ENCODE measurements around the gene WDCP. TPM values are rescaled to one million over a fixed set of nuclear protein-coding genes. Genes with fewer than 3 reads are reported as not detected.

The WDCP gene
- total and polyA plus RNA-seq, 2 donors = 4.9 to 13.1 TPM

DNA sequence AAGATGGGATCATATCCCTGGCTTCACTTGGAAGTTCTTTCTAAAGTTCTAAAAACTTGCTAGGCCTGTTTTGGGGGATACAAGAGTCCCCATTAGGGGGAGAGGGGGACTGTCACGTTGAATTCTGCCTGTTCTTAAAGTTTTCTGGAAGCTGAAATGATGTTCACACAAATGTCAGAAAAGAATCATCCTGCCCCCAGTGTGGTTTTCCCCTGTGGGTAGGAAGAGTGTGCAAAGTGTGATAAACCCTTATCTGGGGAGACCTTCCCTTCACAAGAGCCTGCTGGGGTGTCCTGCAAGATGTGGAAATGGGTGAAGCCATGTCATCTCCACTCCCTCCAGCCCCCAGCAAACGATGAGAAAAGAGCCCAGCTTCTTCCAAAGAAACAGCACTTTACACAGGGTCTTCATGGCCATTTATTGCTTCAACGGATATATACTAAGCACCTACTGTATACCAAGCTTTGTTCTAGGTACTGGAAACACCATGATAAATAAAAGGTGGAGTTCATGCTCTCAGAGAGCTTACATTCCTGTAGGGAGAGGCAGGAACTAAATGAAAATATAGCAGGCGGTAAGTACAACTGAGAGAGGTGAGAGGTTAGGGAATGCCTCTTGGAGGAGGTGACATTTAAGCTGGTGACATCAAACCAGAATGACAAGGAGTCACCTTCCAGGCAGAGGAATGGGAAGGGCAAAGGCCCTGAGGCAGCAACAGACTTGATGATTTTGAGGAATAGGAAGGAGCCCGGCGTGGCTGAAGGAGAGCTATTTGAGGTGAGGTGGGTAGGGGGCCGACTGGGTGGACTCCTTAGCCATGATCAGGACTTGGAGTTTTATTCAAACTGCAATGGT lies 35.7 kb downstream of the WDCP start:
- Histone ChIP-seq H3K4me1 (ENCODE audit: insufficient read depth) (peaks cover 4% of the 10 kb centered on the region), H3K36me3 (ENCODE audit: insufficient read depth) (no peaks in the 10 kb centered on the region), H3K4me3 (ENCODE audit: low read depth, low read length) (no peak overlapping the region), H3K27ac (ENCODE audit: low read depth) (no peak overlapping the region)
- no peak for DNase-seq (ENCODE audit: extremely low spot score)
- 73% methylated on average over 7 of the region's 7 CpGs for WGBS

DNA sequence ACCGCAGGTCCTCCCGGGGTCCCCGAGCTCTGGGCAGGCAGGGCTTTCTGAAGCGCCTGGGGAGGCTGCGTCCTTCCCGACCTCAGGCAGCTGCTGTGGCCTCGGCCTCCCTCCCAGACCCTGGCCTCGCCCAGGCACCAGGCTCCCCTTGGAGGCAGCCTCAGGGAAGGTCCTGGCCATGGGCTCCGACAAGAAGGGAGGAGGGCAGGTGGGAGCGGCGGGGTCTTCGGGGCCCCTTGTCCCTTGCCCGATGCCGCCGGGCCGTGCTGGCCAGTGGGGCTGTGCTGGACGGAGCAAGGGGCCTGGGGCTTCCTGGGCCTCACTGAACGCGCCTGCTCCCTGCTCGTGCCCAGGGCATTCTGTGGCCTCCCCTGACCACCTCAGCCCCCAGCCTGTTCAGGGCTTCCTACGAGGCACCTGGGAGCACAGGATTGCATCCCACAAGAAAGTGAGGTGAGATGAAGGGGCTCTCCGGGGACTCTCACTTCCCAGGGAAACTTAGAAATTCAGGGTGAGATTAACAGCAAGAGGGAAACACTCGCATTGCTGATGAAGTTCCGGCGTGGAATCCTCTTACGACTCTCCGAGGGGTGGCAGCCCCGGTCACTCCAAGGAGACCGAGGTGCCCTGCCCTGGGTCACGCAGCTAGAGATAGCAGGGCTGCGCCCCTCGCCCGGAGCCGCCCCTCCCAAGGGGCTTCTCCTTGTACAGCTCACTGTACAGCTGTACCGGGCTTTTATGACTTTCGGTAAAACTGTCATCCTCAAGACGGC lies 36.5 kb downstream of the WDCP start:
- H3K4me3 ChIP-seq (ENCODE audit: low read depth, low read length) = no peak overlapping the region
- H3K27ac ChIP-seq (ENCODE audit: low read depth) = no peak overlapping the region
- WGBS = 51% methylated on average over 37 of the region's 37 CpGs
- H3K36me3 ChIP-seq (ENCODE audit: insufficient read depth) = no peaks in the 10 kb centered on the region
- DNase-seq (ENCODE audit: extremely low spot score) = no peak
- peaks cover 4% of the 10 kb centered on the region for H3K4me1 ChIP-seq (ENCODE audit: insufficient read depth)

DNA sequence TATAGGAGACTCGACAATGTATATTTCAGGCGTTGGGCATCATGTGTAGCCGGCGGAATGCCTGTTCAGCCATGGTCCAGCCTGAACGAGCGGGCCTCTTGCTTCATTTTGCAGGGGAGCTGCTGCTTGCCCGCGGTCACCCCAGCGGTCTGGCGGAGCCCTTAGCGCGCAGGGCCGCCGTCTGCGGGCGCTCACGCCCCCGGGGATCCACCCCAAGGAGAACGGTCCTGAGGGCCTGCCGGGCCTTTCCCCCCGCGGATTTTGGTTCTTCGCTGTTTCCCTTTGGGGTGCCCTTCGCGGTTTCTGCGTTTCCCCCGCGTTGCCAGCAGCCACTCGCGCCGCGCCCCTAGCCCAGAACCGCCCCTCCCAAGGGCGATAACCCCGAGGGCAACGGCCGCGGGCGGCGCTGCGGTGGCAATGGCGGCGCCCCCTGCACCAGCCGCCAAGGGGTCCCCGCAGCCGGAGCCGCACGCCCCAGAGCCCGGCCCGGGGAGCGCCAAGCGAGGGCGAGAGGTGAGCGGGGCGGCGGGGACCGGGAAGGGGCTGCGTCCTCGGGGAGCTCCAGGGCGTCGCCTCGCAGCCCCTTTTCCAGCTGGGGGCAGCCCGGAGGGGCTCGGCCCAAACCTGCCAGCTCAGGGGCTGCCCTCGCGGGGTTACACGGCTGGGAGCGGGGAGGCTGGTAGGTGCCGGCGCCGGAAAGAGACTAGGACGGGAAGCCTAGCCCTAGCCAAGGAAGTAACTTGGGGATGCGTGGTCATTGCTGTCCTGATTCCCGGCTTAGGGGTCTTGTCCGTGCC lies 37.3 kb downstream of the WDCP start, which contains the start of gene MFSD2B:
Gene MFSD2B, plus strand, starts transcription at position 406 of the 797 bp plus-strand sequence. Its CDS starts 12 bp downstream, at position 418.
- no peak for DNase-seq (ENCODE audit: extremely low spot score)
- Histone ChIP-seq H3K4me1 (ENCODE audit: insufficient read depth) (peaks cover 4% of the 10 kb centered on the region), H3K36me3 (ENCODE audit: insufficient read depth) (no peaks in the 10 kb centered on the region), H3K27ac (ENCODE audit: low read depth) (no peak within 1 kb of the TSS), H3K4me3 (ENCODE audit: low read depth, low read length) (peak within 1 kb of the TSS; percentile 32)
- 3% methylated on average over 75 of the region's 75 CpGs for WGBS

DNA sequence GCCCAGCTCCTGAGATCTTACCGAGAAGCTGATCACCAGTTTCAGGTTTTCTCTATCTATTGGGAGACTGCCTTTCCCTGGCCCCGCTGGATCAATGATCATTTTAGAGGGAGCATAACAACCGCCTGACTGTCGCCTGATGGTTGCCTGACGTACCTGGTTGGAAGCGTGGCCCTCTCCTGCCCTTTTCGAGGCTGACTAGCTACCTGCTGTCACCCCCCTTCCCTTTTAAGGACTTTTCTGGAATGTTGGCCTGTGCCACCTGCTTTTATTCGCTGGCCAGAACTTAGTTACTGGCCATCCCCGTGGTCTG lies 37.9 kb downstream of the WDCP start:
- H3K4me1 ChIP-seq (ENCODE audit: insufficient read depth) = peaks cover 4% of the 10 kb centered on the region
- no peak for DNase-seq (ENCODE audit: extremely low spot score)
- H3K4me3 ChIP-seq (ENCODE audit: low read depth, low read length) = no peak overlapping the region
- no peak overlapping the region for H3K27ac ChIP-seq (ENCODE audit: low read depth)
- WGBS = 69% methylated on average over 9 of the region's 9 CpGs
- no peaks in the 10 kb centered on the region for H3K36me3 ChIP-seq (ENCODE audit: insufficient read depth)

DNA sequence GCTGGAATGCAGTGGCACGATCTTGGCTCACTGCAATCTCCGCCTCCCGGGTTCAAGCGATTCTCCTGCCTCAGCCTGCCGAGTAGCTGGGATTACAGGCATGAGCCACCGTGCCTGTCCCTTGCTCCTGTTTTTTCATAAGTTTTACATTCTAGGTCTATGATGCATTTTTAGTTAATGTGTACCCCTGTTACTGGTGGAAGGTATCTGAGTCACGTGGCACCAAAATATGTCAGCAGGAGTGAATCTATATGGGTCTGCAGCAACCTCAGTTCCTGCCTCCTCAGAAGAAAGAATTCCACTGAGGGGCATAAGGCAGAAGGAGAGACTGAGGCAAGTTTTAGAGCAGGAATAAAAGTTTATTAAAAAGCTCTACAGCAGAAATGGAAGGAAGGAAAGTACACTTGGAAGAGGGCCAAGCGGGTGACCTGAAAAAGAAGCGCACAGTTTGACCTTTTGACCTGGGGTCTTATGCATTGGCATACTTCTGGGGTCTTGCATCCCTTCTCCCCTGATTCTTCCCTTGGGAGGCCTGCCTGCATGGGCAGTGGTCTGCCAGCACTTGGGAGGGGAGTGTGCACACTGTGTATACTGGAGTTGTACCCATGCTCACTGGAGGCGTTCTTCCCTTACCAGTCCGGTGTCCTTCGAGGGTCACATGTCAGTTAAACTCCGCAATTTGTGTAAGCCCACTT lies 38.4 kb downstream of the WDCP start:
- Histone ChIP-seq H3K4me3 (ENCODE audit: low read depth, low read length) (no peak overlapping the region), H3K27ac (ENCODE audit: low read depth) (no peak overlapping the region), H3K4me1 (ENCODE audit: insufficient read depth) (peaks cover 4% of the 10 kb centered on the region), H3K36me3 (ENCODE audit: insufficient read depth) (no peaks in the 10 kb centered on the region)
- no peak for DNase-seq (ENCODE audit: extremely low spot score)
- 79% methylated on average over 13 of the region's 13 CpGs for WGBS

DNA sequence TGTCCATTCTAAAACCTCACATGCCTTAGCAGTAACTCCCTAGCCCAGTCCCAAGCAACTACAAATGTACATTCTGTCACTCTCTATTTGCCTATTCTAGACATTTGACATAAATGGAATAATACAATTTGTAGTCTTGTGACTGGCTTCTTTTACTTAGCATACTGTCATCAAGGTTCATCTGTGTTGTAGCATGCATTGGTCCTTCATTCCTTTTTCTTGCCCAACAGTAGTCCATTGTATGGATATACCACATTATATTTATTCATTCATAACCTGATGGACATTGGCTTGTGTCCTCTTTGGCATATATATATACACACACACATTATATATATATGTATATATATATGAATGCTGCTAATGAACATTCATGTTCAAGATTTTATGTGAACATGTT lies 39.5 kb downstream of the WDCP start:
- Histone ChIP-seq H3K27ac (ENCODE audit: low read depth) (no peak overlapping the region), H3K4me1 (ENCODE audit: insufficient read depth) (peaks cover 4% of the 10 kb centered on the region), H3K36me3 (ENCODE audit: insufficient read depth) (no peaks in the 10 kb centered on the region), H3K4me3 (ENCODE audit: low read depth, low read length) (no peak overlapping the region)
- DNase-seq (ENCODE audit: extremely low spot score) = no peak

DNA sequence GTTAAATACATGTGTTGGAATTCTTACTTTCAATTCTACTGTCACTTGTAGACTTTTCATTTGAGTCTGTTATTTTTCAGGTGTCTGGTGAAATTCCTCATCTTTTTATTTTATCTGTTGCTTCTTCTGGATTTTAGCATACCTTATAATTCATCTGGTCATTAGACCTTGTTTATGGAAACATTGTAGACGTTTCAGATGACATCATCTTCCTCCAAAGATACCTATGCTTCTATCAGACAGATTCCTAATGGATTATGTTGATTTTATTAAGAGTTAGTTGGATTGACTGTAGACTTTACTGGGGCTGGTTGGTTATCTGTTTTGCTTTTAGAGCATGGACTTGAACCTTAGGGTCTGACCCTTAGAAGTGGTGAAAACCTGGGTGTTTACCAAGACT lies 52.6 kb downstream of the WDCP start:
- WGBS = 37% methylated on average over 1 of the region's 1 CpG
- H3K27ac ChIP-seq (ENCODE audit: low read depth) = no peak overlapping the region
- no peak for DNase-seq (ENCODE audit: extremely low spot score)
- H3K4me3 ChIP-seq (ENCODE audit: low read depth, low read length) = no peak overlapping the region
- H3K4me1 ChIP-seq (ENCODE audit: insufficient read depth) = no peaks in the 10 kb centered on the region
- no peaks in the 10 kb centered on the region for H3K36me3 ChIP-seq (ENCODE audit: insufficient read depth)

DNA sequence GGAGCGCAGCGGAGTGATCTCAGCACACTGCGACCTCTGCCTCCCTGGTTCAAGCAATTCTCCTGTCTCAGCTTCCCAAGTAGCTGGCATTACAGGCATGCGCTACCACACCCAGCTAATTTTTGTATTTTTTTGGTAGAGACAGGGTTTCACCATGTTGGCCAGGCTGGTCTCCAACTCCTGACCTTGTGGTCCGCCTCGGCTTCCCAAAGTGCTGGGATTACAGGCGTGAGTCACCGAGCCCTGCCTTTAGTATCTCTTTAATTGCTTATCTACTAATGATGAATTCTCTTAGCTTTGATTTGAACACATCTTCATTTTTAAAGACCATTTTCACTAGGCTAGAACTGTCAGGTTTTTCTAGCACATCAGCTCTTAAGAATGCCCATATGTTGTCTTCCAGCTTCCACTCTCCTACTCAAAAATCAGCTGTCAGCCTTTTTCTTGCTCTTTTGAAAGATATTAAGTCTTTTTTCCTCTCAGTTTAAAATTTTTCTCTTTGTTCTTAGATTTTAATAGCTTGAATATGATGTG lies 53.4 kb downstream of the WDCP start:
- Histone ChIP-seq H3K36me3 (ENCODE audit: insufficient read depth) (no peaks in the 10 kb centered on the region), H3K27ac (ENCODE audit: low read depth) (no peak overlapping the region), H3K4me3 (ENCODE audit: low read depth, low read length) (no peak overlapping the region), H3K4me1 (ENCODE audit: insufficient read depth) (no peaks in the 10 kb centered on the region)
- WGBS = 96% methylated on average over 8 of the region's 8 CpGs
- no peak for DNase-seq (ENCODE audit: extremely low spot score)

DNA sequence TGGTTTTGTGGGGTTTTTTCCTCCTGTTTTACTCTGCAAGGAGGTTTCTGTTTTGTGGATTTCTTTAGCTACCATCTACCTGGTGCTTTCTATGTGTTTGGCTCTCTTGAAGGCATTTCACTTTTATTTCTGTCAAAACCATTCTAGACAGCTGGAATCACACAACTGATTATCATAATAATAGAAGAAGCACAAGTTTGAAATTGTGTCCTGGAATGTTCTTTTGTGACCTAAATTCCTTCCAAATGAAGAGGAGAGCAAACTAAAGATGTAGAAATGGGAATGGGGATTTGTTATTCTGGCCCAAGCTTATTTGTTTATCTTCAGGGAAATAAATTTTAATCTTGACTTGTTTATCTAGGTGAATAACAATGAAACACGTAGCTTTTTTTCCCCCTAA lies 54.3 kb downstream of the WDCP start:
- no peaks in the 10 kb centered on the region for H3K36me3 ChIP-seq (ENCODE audit: insufficient read depth)
- H3K27ac ChIP-seq (ENCODE audit: low read depth) = peak overlapping the region; percentile 10
- 48% methylated on average over 1 of the region's 1 CpG for WGBS
- no peak overlapping the region for H3K4me3 ChIP-seq (ENCODE audit: low read depth, low read length)
- DNase-seq (ENCODE audit: extremely low spot score) = no peak
- H3K4me1 ChIP-seq (ENCODE audit: insufficient read depth) = no peaks in the 10 kb centered on the region

DNA sequence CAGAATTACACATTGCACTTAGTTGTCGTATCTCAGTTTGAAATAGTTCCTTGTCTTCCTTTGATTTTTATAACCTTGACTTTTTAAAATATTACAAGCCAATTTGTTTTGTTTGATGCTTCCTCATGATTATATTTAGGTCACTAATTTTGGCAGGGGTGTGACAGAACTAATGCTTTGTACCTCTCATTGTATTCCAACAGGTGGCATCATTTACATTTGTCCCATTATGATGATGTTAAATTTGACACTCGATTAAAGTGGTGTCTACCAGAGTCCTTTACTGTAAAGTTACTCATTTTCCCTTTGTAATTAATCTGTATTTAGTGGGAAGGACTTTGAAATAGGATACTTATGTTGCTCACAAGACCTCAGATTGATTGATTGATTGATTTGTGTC lies 58.8 kb downstream of the WDCP start:
- H3K4me1 ChIP-seq (ENCODE audit: insufficient read depth) = no peaks in the 10 kb centered on the region

More for the DNA sequence above, 58.8 kb downstream of the WDCP start:
- Histone ChIP-seq H3K4me3 (ENCODE audit: low read depth, low read length) (no peak overlapping the region), H3K36me3 (ENCODE audit: insufficient read depth) (no peaks in the 10 kb centered on the region), H3K27ac (ENCODE audit: low read depth) (no peak overlapping the region)
- DNase-seq (ENCODE audit: extremely low spot score) = no peak
- WGBS = 72% methylated on average over 2 of the region's 2 CpGs
